Measurements from ENCODE around the gene AHSP.
"Not testable (repeated sequence)": the region's sequence is repeated elsewhere in the genome, so short reads cannot be mapped to it uniquely, and the experiment has no call there.

GRCh38 chr16:31574159-31574558, 46.5 kb downstream of the AHSP start:
- not testable (repeated sequence) for TF ChIP-seq EZH2 (IDR thresholded peaks at IDR 0.05; ENCODE audit: insufficient read depth, poor library complexity, severe bottlenecking); EZH2phosphoT487 (IDR thresholded peaks at IDR 0.05; ENCODE audit: insufficient read depth, low read depth)

All from GM23248 (cell line).